NCI-H526 (cell line): ENCODE measurements around the gene LRRC56.

ENCODE experiments used
- DNase-seq, 2 experiments: peaks; one replicate each; lab custom pipeline; 2025; lab: John Stamatoyannopoulos, UW

LRRC56 gene

GRCh38 chr11:520428-521176, 16.7 kb upstream of the LRRC56 start:
- no peak for DNase-seq

- DNase-seq: no peak
These were observed 16.1 kb upstream of the LRRC56 start for GRCh38 chr11:521177-521688.

- DNase-seq: no peak
These were observed 11.1 kb upstream of the LRRC56 start for GRCh38 chr11:526192-526591.

GRCh38 chr11:528166-528814, 9.0 kb upstream of the LRRC56 start:
- DNase-seq: no peak

GRCh38 chr11:528815-529727, 8.3 kb upstream of the LRRC56 start:
- DNase-seq: no peak

GRCh38 chr11:529728-530411, 7.5 kb upstream of the LRRC56 start:
- no peak for DNase-seq

GRCh38 chr11:530960-531831, 6.1 kb upstream of the LRRC56 start:
- DNase-seq: no peak

GRCh38 chr11:531919-532526, 5.3 kb upstream of the LRRC56 start:
- no peak for DNase-seq

- DNase-seq: no peak
These were observed 4.8 kb upstream of the LRRC56 start for GRCh38 chr11:532527-532985.

GRCh38 chr11:532986-533585, 4.2 kb upstream of the LRRC56 start:
- DNase-seq: no peak

- no peak for DNase-seq
These were observed 3.5 kb upstream of the LRRC56 start for GRCh38 chr11:533586-534395.

GRCh38 chr11:534396-535209, 2.7 kb upstream of the LRRC56 start:
- DNase-seq: peak; percentile 46 to 87

GRCh38 chr11:535210-535518, 2.2 kb upstream of the LRRC56 start:
- no peak for DNase-seq

- peak; percentile 80 to 99 for DNase-seq
These were observed 1.5 kb upstream of the LRRC56 start, which contains the start of gene HRAS for GRCh38 chr11:535519-536454. HRAS (minus strand) TSS chr11:535576.

- DNase-seq: no peak
These were observed 499 bp downstream of the LRRC56 start for GRCh38 chr11:537622-538430.

GRCh38 chr11:538431-539051, 1.2 kb downstream of the LRRC56 start:
- no peak for DNase-seq
